ENCODE results near the gene OR6C65.

OR6C65 gene

DNA sequence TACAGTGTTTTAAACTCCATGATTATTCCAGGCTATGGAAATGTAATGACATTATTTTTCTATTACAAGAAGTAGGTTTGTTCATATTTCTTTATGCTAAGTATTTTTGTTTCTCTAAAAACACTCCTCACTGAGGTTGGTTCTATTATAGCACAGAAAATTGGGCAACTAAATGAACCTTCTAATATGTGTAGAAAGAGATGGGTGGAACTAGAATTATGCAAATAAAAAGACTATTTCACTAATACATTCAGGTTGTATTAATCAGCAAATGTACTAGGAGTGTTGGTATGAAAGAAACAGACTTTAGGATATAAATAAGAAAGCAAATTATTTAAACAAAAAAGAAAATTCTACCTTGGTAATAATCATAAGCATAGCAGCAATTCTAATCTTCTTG lies 48.5 kb downstream of the OR6C65 start:
- DNase-seq, result no peak
